ENCODE measurements around the gene THADA.

DNA sequence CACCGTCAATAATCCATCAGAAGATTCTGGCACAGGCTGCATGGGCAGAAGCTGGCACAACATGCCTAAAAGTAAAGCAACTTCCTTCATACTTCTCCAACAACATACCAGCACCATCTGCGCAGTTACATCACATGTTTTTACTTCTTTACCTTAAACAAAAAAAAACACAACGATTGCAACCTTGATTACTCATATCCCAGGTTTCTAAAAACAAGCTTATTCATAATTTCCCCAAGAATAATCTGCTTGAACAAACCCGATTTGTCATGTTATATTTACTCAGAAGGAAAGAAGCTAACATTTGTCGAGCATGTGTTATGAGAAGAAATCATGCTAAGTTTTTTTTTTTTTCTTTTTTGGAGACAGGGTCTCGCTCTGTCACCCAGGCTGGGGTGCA lies 54.7 kb downstream of the THADA start:
- TF ChIP-seq, protein P1, sequence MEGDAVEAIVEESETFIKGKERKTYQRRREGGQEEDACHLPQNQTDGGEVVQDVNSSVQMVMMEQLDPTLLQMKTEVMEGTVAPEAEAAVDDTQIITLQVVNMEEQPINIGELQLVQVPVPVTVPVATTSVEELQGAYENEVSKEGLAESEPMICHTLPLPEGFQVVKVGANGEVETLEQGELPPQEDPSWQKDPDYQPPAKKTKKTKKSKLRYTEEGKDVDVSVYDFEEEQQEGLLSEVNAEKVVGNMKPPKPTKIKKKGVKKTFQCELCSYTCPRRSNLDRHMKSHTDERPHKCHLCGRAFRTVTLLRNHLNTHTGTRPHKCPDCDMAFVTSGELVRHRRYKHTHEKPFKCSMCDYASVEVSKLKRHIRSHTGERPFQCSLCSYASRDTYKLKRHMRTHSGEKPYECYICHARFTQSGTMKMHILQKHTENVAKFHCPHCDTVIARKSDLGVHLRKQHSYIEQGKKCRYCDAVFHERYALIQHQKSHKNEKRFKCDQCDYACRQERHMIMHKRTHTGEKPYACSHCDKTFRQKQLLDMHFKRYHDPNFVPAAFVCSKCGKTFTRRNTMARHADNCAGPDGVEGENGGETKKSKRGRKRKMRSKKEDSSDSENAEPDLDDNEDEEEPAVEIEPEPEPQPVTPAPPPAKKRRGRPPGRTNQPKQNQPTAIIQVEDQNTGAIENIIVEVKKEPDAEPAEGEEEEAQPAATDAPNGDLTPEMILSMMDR (IDR thresholded peaks at IDR 0.05), result no peak
- no peak for TF ChIP-seq POLR2A (IDR thresholded peaks at IDR 0.05)

All from thyroid gland (tissue), 4 donors.